Measurements from ENCODE around the gene C1GALT1.

C1GALT1 gene

GRCh38 chr7:7210475-7211237 is 28.3 kb downstream of the C1GALT1 start:
- TF ChIP-seq GATA2 (IDR thresholded peaks at IDR 0.05; ENCODE audit: low read depth, low read length): no peak
- no peak for TF ChIP-seq GATA3 (IDR thresholded peaks at IDR 0.05; ENCODE audit: low read depth, low read length)

GRCh38 chr7:7212612-7213011 is 30.3 kb downstream of the C1GALT1 start:
- TF ChIP-seq GATA3 (IDR thresholded peaks at IDR 0.05; ENCODE audit: low read depth, low read length) (no peak), GATA2 (IDR thresholded peaks at IDR 0.05; ENCODE audit: low read depth, low read length) (no peak)

GRCh38 chr7:7214398-7215347 is 32.3 kb downstream of the C1GALT1 start:
- TF ChIP-seq GATA2 (IDR thresholded peaks at IDR 0.05; ENCODE audit: low read depth, low read length) (no peak), GATA3 (IDR thresholded peaks at IDR 0.05; ENCODE audit: low read depth, low read length) (no peak)

- TF ChIP-seq GATA2 (IDR thresholded peaks at IDR 0.05; ENCODE audit: low read depth, low read length): no peak
- no peak for TF ChIP-seq GATA3 (IDR thresholded peaks at IDR 0.05; ENCODE audit: low read depth, low read length)
Measured at GRCh38 chr7:7216279-7216678, 33.9 kb downstream of the C1GALT1 start.

- no peak for TF ChIP-seq GATA2 (IDR thresholded peaks at IDR 0.05; ENCODE audit: low read depth, low read length)
- no peak for TF ChIP-seq GATA3 (IDR thresholded peaks at IDR 0.05; ENCODE audit: low read depth, low read length)
Measured at GRCh38 chr7:7219216-7219615, 36.9 kb downstream of the C1GALT1 start.

GRCh38 chr7:7220821-7221220 is 38.5 kb downstream of the C1GALT1 start:
- TF ChIP-seq GATA3 (IDR thresholded peaks at IDR 0.05; ENCODE audit: low read depth, low read length): no peak

GRCh38 chr7:7221599-7222038 is 39.3 kb downstream of the C1GALT1 start:
- no peak for TF ChIP-seq GATA3 (IDR thresholded peaks at IDR 0.05; ENCODE audit: low read depth, low read length)
- TF ChIP-seq GATA2 (IDR thresholded peaks at IDR 0.05; ENCODE audit: low read depth, low read length): no peak

GRCh38 chr7:7223250-7223649 is 40.9 kb downstream of the C1GALT1 start:
- TF ChIP-seq GATA3 (IDR thresholded peaks at IDR 0.05; ENCODE audit: low read depth, low read length) (no peak), GATA2 (IDR thresholded peaks at IDR 0.05; ENCODE audit: low read depth, low read length) (no peak)

GRCh38 chr7:7226407-7226806 is 44.1 kb downstream of the C1GALT1 start:
- TF ChIP-seq GATA2 (IDR thresholded peaks at IDR 0.05; ENCODE audit: low read depth, low read length) (no peak), GATA3 (IDR thresholded peaks at IDR 0.05; ENCODE audit: low read depth, low read length) (no peak)

GRCh38 chr7:7228472-7228871 is 46.1 kb downstream of the C1GALT1 start:
- TF ChIP-seq GATA2 (IDR thresholded peaks at IDR 0.05; ENCODE audit: low read depth, low read length): no peak
- TF ChIP-seq GATA3 (IDR thresholded peaks at IDR 0.05; ENCODE audit: low read depth, low read length): no peak

GRCh38 chr7:7228967-7229366 is 46.6 kb downstream of the C1GALT1 start:
- TF ChIP-seq GATA2 (IDR thresholded peaks at IDR 0.05; ENCODE audit: low read depth, low read length): no peak
- no peak for TF ChIP-seq GATA3 (IDR thresholded peaks at IDR 0.05; ENCODE audit: low read depth, low read length)

- no peak for TF ChIP-seq GATA2 (IDR thresholded peaks at IDR 0.05; ENCODE audit: low read depth, low read length)
Measured at GRCh38 chr7:7231000-7231399, 48.7 kb downstream of the C1GALT1 start.

GRCh38 chr7:7231865-7232264 is 49.5 kb downstream of the C1GALT1 start:
- TF ChIP-seq GATA2 (IDR thresholded peaks at IDR 0.05; ENCODE audit: low read depth, low read length): no peak
- TF ChIP-seq GATA3 (IDR thresholded peaks at IDR 0.05; ENCODE audit: low read depth, low read length): no peak

GRCh38 chr7:7235347-7235746 is 53.0 kb downstream of the C1GALT1 start:
- TF ChIP-seq GATA3 (IDR thresholded peaks at IDR 0.05; ENCODE audit: low read depth, low read length) (no peak), GATA2 (IDR thresholded peaks at IDR 0.05; ENCODE audit: low read depth, low read length) (no peak)

GRCh38 chr7:7236041-7236440 is 53.7 kb downstream of the C1GALT1 start:
- TF ChIP-seq GATA3 (IDR thresholded peaks at IDR 0.05; ENCODE audit: low read depth, low read length): no peak
- TF ChIP-seq GATA2 (IDR thresholded peaks at IDR 0.05; ENCODE audit: low read depth, low read length): no peak
